OCI-LY3 (cell line): Measurements from ENCODE around the gene TEX36.

Experiments
- H2AFZ ChIP-seq: fragments of 200-600, 300-600 bp; shearing (Covaris generic); 2 replicates; pipeline ENCODE4 v1.6.0; 2014; ENCODE audit warnings: antibody characterized with exemption, low read depth, low read length
- H3K27ac ChIP-seq: fragments of 200-600, 300-600 bp; sonication (generic); 2 replicates; pipeline ENCODE4 v1.5.1; 2014; ENCODE audit warnings: mild to moderate bottlenecking, low read length, moderate library complexity, mixed read lengths
- H3K27me3 ChIP-seq: fragments of 200-600, 300-600 bp; sonication (generic); 2 replicates; pipeline ENCODE4 v1.6.1; 2014; ENCODE audit warnings: low read depth, low read length, mixed read lengths
- H3K36me3 ChIP-seq: fragments of 200-600, 300-600 bp; sonication (generic); replicated peaks from 2 replicates; pipeline ENCODE3; 2014; ENCODE audit warnings: low read depth, low read length, mixed read lengths
- H3K4me1 ChIP-seq: fragments of 300-600, 200-600 bp; sonication (generic); 2 replicates; pipeline ENCODE4 v1.6.1; 2014; ENCODE audit warnings: low read length, mixed read lengths
- H3K4me2 ChIP-seq: fragments of 200-600, 300-600 bp; sonication (generic); 2 replicates; pipeline ENCODE4 v1.6.1; 2014; ENCODE audit warnings: low read length, mixed read lengths
- H3K4me3 ChIP-seq: fragments of 300-600, 200-600 bp; sonication (generic); 2 replicates; pipeline ENCODE4 v1.5.1; 2014; ENCODE audit warnings: antibody characterized with exemption, mild to moderate bottlenecking, low read length, moderate library complexity
- H3K79me2 ChIP-seq: fragments of 300-600, 200-600 bp; shearing (Covaris generic); 2 replicates; pipeline ENCODE4 v1.6.1; 2014; ENCODE audit warnings: mild to moderate bottlenecking, low read length, mixed read lengths
- H3K9ac ChIP-seq: fragments of 300-600, 200-600 bp; shearing (Covaris generic); 2 replicates; pipeline ENCODE4 v1.6.0; 2014; ENCODE audit warnings: mild to moderate bottlenecking, low read length, moderate library complexity
- H3K9me3 ChIP-seq: fragments of 200-600, 300-600 bp; shearing (Covaris generic); 2 replicates; pipeline ENCODE4 v1.6.1; 2014; ENCODE audit warnings: low read length, mixed read lengths; ENCODE audit not compliant: insufficient read depth
- H4K20me1 ChIP-seq: fragments of 200-600, 300-600 bp; sonication (generic); 2 replicates; pipeline ENCODE4 v1.6.1; 2016; ENCODE audit warnings: low read length, mixed read lengths; ENCODE audit not compliant: insufficient read depth
- EZH2phosphoT487 ChIP-seq: fragments of 200-600 bp; shearing (Covaris generic); IDR thresholded peaks from 2 replicates; pipeline ENCODE4 v1.6.1; 2018; ENCODE audit warnings: antibody characterized with exemption, mixed run types, low read depth
- TF ChIP-seq, protein P1 (sequence below): fragments of 200-600, 300-600 bp; sonication (generic); IDR thresholded peaks from 2 replicates; pipeline ENCODE4 v1.5.1; 2014; ENCODE audit warnings: antibody characterized with exemption, low read length, low read depth

The TEX36 gene

DNA sequence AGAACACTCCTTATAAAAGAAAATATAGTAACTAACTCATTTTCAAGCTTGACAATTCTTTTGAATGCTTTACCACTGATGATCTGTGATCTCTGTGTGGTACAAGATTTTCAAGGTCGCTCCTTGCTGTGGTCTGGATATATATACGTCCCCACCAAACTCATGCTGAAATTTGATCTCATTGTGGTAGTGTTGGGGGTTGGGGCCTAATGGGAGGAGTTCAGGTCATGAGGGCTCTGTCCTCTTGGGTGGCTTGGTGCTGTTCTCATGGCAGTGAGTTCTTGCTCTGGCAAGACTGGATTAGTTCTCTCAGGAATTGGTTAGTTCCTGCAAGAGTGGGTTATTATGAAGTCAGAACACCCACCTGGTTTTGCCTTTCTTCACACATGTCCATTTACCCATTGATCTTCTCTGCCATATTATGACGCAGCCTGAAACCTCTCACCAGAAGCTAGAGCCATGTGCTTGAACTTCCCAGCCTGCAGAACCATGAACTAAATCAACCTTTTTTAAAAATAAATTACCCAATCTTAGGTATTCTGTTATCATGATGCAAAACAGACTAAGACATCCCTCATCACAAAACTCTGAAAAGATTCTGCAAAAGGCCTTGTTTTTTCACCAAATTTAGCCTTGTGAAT, 28.3 kb upstream of the TEX36 start:
- H3K36me3 ChIP-seq: no peaks in the 10 kb centered on the region
- no peaks in the 10 kb centered on the region for H4K20me1 ChIP-seq
- no peaks in the 10 kb centered on the region for H3K4me1 ChIP-seq
- H3K4me2 ChIP-seq: no peak overlapping the region
- H3K79me2 ChIP-seq: no peaks in the 10 kb centered on the region
- H3K27ac ChIP-seq: no peak overlapping the region
- TF ChIP-seq EZH2phosphoT487: no peak
- TF ChIP-seq, protein P1, sequence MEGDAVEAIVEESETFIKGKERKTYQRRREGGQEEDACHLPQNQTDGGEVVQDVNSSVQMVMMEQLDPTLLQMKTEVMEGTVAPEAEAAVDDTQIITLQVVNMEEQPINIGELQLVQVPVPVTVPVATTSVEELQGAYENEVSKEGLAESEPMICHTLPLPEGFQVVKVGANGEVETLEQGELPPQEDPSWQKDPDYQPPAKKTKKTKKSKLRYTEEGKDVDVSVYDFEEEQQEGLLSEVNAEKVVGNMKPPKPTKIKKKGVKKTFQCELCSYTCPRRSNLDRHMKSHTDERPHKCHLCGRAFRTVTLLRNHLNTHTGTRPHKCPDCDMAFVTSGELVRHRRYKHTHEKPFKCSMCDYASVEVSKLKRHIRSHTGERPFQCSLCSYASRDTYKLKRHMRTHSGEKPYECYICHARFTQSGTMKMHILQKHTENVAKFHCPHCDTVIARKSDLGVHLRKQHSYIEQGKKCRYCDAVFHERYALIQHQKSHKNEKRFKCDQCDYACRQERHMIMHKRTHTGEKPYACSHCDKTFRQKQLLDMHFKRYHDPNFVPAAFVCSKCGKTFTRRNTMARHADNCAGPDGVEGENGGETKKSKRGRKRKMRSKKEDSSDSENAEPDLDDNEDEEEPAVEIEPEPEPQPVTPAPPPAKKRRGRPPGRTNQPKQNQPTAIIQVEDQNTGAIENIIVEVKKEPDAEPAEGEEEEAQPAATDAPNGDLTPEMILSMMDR: no peak
- no peak overlapping the region for H2AFZ ChIP-seq
- H3K9me3 ChIP-seq: no peaks in the 10 kb centered on the region
- no peaks in the 10 kb centered on the region; the same call in 1 of the 2 replicates for H3K27me3 ChIP-seq
- no peak overlapping the region for H3K4me3 ChIP-seq
- H3K9ac ChIP-seq: no peak overlapping the region

DNA sequence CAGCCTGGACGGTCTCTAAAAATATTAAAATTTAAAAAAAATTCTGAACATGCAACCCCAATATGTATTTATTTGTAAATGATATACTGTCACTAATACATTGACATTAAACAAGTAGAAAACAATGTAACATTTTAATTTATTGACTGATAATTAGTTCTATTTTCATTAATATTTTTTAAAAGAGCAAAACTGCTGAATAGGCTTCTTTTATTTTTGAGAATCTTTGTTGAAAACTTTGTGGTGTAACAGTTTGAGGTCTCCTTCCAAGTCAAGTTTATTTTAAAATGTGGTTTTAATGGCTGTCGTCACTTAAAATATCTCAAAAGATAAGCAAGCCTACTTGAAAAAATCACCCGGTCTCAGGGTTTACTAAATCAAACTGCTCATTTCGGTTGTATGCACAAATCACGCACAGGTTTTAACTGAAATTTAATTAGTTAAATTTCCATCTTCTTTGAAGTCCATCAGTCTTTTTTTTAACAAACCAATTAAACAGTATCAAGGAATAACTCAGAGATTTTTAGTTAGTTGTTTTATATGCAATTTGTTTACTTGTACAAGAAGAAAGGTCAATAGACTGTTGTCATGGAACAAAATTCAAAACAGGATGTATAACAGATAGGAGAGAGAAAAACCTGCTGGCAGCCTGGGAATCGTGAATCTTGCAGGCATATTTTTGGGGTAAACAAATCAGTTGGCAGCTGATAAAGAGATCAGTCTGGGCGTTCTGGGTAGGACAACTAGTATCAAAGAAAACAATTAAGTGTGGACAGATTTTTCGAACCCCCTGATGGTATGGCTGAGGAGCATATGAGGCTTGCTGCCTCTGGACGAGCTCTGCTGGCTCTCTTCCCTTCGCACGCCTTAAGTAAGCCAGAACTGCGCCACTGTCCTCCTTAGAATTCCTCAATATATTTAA, 26.9 kb upstream of the TEX36 start:
- Histone ChIP-seq H3K4me2 (no peak overlapping the region), H3K27me3 (no peaks in the 10 kb centered on the region; the same call in 1 of the 2 replicates)
- TF ChIP-seq, protein P1: no peak
- TF ChIP-seq EZH2phosphoT487: no peak

DNA sequence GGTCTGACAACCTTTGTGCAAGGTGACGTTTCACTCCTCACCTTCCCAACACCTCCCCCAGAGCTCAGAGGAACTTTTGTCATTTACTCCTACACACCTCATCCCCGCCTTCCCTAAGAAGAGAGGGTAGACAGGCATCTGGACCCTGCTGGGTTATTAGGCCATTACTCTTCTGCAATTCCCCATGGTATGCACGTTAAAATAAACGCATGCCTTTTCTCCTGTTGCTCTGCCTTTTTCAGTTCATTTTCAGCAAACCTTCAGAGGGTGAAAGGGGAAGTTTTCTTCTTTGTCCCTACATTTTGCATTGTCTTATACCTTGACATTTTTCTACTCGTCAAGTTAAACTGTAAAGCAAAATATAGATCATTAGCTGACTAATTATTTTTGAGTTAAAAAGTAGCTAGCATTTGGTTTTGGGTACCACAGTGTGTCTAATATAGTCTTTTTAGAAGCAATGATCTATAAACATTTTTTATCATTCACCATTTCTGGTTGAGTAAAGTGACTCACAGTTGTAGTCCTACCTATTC, 26.1 kb upstream of the TEX36 start:
- H3K27ac ChIP-seq: no peak overlapping the region
- no peak overlapping the region for H3K4me3 ChIP-seq
- no peak for TF ChIP-seq EZH2phosphoT487
- TF ChIP-seq, protein P1: no peak
- H3K9me3 ChIP-seq: no peaks in the 10 kb centered on the region
- H2AFZ ChIP-seq: no peak overlapping the region
- no peak overlapping the region for H3K9ac ChIP-seq
- no peaks in the 10 kb centered on the region for H4K20me1 ChIP-seq
- H3K4me2 ChIP-seq: no peak overlapping the region
- no peaks in the 10 kb centered on the region for H3K4me1 ChIP-seq
- H3K27me3 ChIP-seq: no peaks in the 10 kb centered on the region; the same call in 1 of the 2 replicates
- no peaks in the 10 kb centered on the region for H3K36me3 ChIP-seq
- H3K79me2 ChIP-seq: no peaks in the 10 kb centered on the region

More for the DNA sequence above, 26.9 kb upstream of the TEX36 start:
- Histone ChIP-seq H3K9me3 (no peaks in the 10 kb centered on the region), H3K79me2 (no peaks in the 10 kb centered on the region), H3K4me1 (no peaks in the 10 kb centered on the region), H2AFZ (no peak overlapping the region), H3K9ac (no peak overlapping the region), H3K27ac (no peak overlapping the region), H3K36me3 (no peaks in the 10 kb centered on the region), H3K4me3 (no peak overlapping the region), H4K20me1 (no peaks in the 10 kb centered on the region)
